ENCODE measurements around the gene ZNF678. TPM values are rescaled to one million over a fixed set of nuclear protein-coding genes. Genes with fewer than 3 reads are reported as not detected.

ZNF678 gene
- polyA plus RNA-seq, 3 donors = 1.5 to 1.9 (median 1.7) TPM

DNA sequence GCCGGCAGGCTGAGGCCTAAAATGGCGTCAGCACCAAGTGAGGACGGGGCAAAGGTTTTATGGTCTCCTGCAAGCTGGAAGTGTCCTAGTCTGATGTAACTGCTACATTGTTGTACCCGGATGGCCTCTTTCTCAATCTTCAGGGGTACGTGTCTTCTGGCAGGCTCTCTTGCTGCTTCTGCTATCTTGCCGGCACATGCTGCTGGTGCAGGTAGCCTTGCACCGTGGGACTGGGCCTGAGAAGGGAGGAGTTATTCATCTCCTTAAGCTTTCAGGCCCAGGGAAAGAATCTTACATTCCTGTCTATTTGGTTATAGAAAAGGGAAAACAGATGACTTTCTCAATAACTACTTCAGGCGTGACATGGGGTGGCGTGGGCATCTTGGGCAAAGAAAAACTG lies 72.2 kb downstream of the ZNF678 start:
- peaks cover 4 to 26% of the 10 kb centered on the region in 2 donors for H3K36me3 Mint-ChIP-seq
- peaks cover 34 to 65% (median 44%) of the 10 kb centered on the region in 7 donors for H3K9me3 Mint-ChIP-seq
- intact Hi-C loops (cut with micrococcal nuclease) = no loop called here
- Histone ChIP-seq H3K9ac (ENCODE audit: insufficient read depth, low read length, poor library complexity, severe bottlenecking) (no peak overlapping the region), H4K20me1 (ENCODE audit: insufficient read depth, low read length) (no peaks in the 10 kb centered on the region), H2AFZ (ENCODE audit: insufficient read depth, low read depth, low read length, poor library complexity, severe bottlenecking) (no peak overlapping the region), H3K27me3 (ENCODE audit: control insufficient read depth in 2 of 2, insufficient read depth in 2 of 2, low read length in 2 of 2) (no peaks in the 10 kb centered on the region), H3K36me3 (replicated peaks in 1 of 2; ENCODE audit: control insufficient read depth in 1 of 2, insufficient read depth in 2 of 2, low read length in 2 of 2) (peaks cover 0 to 9% of the 10 kb centered on the region in 2 donors), H3K27ac (ENCODE audit: low read depth in 1 of 2, low read length in 2 of 2) (no peak overlapping the region), H3K79me2 (ENCODE audit: insufficient read depth, low read length) (no peaks in the 10 kb centered on the region), H3K4me1 (ENCODE audit: control insufficient read depth in 1 of 2, insufficient read depth in 2 of 2, low read length in 2 of 2) (no peaks in the 10 kb centered on the region), H3K9me3 (replicated peaks in 1 of 2; ENCODE audit: control insufficient read depth in 1 of 2, insufficient read depth in 1 of 2, low read length in 2 of 2) (peaks cover 93 to 99% of the 10 kb centered on the region in 2 donors), H3K4me2 (replicated peaks; ENCODE audit: extremely low read depth, low read length, poor library complexity, severe bottlenecking) (no peak overlapping the region), H3K4me3 (replicated peaks in 1 of 3; ENCODE audit: low read depth in 2 of 3, low read length in 3 of 3) (no peak overlapping the region)
- no peak for DNase-seq
- TF ChIP-seq, protein P1, sequence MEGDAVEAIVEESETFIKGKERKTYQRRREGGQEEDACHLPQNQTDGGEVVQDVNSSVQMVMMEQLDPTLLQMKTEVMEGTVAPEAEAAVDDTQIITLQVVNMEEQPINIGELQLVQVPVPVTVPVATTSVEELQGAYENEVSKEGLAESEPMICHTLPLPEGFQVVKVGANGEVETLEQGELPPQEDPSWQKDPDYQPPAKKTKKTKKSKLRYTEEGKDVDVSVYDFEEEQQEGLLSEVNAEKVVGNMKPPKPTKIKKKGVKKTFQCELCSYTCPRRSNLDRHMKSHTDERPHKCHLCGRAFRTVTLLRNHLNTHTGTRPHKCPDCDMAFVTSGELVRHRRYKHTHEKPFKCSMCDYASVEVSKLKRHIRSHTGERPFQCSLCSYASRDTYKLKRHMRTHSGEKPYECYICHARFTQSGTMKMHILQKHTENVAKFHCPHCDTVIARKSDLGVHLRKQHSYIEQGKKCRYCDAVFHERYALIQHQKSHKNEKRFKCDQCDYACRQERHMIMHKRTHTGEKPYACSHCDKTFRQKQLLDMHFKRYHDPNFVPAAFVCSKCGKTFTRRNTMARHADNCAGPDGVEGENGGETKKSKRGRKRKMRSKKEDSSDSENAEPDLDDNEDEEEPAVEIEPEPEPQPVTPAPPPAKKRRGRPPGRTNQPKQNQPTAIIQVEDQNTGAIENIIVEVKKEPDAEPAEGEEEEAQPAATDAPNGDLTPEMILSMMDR (IDR thresholded peaks at IDR 0.05) = no peak
- H3K27me3 Mint-ChIP-seq (ENCODE audit: low read depth in 3 of 3) = no peaks in the 10 kb centered on the region
- no peaks in the 10 kb centered on the region for H3K4me1 Mint-ChIP-seq
- H3K27ac Mint-ChIP-seq = no peak overlapping the region
- 99% methylated on average over 6 of the region's 9 CpGs for WGBS (ENCODE audit: insufficient coverage)
- H3K4me3 Mint-ChIP-seq = no peak overlapping the region

- no peaks in the 10 kb centered on the region for H3K4me1 ChIP-seq (ENCODE audit: control insufficient read depth in 1 of 2, insufficient read depth in 2 of 2, low read length in 2 of 2)
- H3K9ac ChIP-seq (ENCODE audit: insufficient read depth, low read length, poor library complexity, severe bottlenecking) = no peak overlapping the region
- no peak overlapping the region for H3K4me2 ChIP-seq (replicated peaks; ENCODE audit: extremely low read depth, low read length, poor library complexity, severe bottlenecking)
- Mint-ChIP-seq H3K36me3 (peaks cover 29 to 50% of the 10 kb centered on the region in 2 donors), H3K27ac (no peak overlapping the region), H3K27me3 (ENCODE audit: low read depth in 3 of 3) (no peaks in the 10 kb centered on the region), H3K4me3 (no peak overlapping the region), H3K4me1 (no peaks in the 10 kb centered on the region), H3K9me3 (peaks cover 32 to 78% (median 65%) of the 10 kb centered on the region in 7 donors)
- H4K20me1 ChIP-seq (ENCODE audit: insufficient read depth, low read length) = no peaks in the 10 kb centered on the region
- H3K79me2 ChIP-seq (ENCODE audit: insufficient read depth, low read length) = no peaks in the 10 kb centered on the region
- DNase-seq = no peak
- H3K36me3 ChIP-seq (replicated peaks in 1 of 2; ENCODE audit: control insufficient read depth in 1 of 2, insufficient read depth in 2 of 2, low read length in 2 of 2) = peaks cover 7 to 55% of the 10 kb centered on the region in 2 donors
- intact Hi-C loops (cut with micrococcal nuclease) = no loop called here
- no peak overlapping the region for H3K27ac ChIP-seq (ENCODE audit: low read depth in 1 of 2, low read length in 2 of 2)
- H3K9me3 ChIP-seq (replicated peaks in 1 of 2; ENCODE audit: control insufficient read depth in 1 of 2, insufficient read depth in 1 of 2, low read length in 2 of 2) = peaks cover 14 to 95% of the 10 kb centered on the region in 2 donors
- TF ChIP-seq, protein P1 (IDR thresholded peaks at IDR 0.05) = no peak
- H3K27me3 ChIP-seq (ENCODE audit: control insufficient read depth in 2 of 2, insufficient read depth in 2 of 2, low read length in 2 of 2) = no peaks in the 10 kb centered on the region
- no CpG with 5 or more reads among the region's 2 CpGs for WGBS (ENCODE audit: insufficient coverage)
- H3K4me3 ChIP-seq (replicated peaks in 1 of 3; ENCODE audit: low read depth in 2 of 3, low read length in 3 of 3) = peak overlapping the region in 1 of 3 experiments; percentile 27
- no peak overlapping the region for H2AFZ ChIP-seq (ENCODE audit: insufficient read depth, low read depth, low read length, poor library complexity, severe bottlenecking)
Observed at GRCh38 chr1:227654431-227654830, 91.1 kb downstream of the ZNF678 start.
